HepG2 (cell line): ENCODE data around the gene OST4. TPM values are rescaled to one million over a fixed set of nuclear protein-coding genes. Genes with fewer than 3 reads are reported as not detected.

ENCODE experiments used
- AKAP8 ChIP-seq: sonication (generic); formaldehyde crosslinking; IDR thresholded peaks from 2 replicates; pipeline ENCODE4 v1.5.1; 2020; ENCODE audit warnings: mild to moderate bottlenecking, missing genetic modification reagents
- BCLAF1 ChIP-seq: fragments of 450-650 bp; IDR thresholded peaks from 2 replicates; pipeline ENCODE4 v1.6.1; 2017; ENCODE audit warnings: mild to moderate bottlenecking
- DMTF1 ChIP-seq: sonication (generic); formaldehyde crosslinking; IDR thresholded peaks from 2 replicates; pipeline ENCODE4 v1.4.0; 2020; ENCODE audit warnings: mild to moderate bottlenecking, missing genetic modification reagents
- GZF1 ChIP-seq: sonication (generic); formaldehyde crosslinking; IDR thresholded peaks from 2 replicates; pipeline ENCODE4 v1.5.1; 2020; ENCODE audit warnings: mild to moderate bottlenecking, missing genetic modification reagents
- HMG20B ChIP-seq: conservative IDR thresholded peaks from 2 replicates; pipeline ENCODE4 v1.6.1; 2016; ENCODE audit warnings: missing genetic modification reagents, missing compliant biosample characterization
- HNRNPLL ChIP-seq: fragments of 200-400 bp; formaldehyde crosslinking; IDR thresholded peaks from 2 replicates; pipeline ENCODE4 v1.6.1; 2017; ENCODE audit warnings: mild to moderate bottlenecking, low read depth, low read length; ENCODE audit not compliant: poor library complexity, severe bottlenecking
- HNRNPUL1 ChIP-seq: fragments of 200-400 bp; formaldehyde crosslinking; IDR thresholded peaks from 2 replicates; pipeline ENCODE4 v1.6.1; 2017; ENCODE audit warnings: low read depth, mild to moderate bottlenecking, low read length, moderate library complexity
- IRX3 ChIP-seq: sonication (generic); formaldehyde crosslinking; IDR thresholded peaks from 2 replicates; pipeline ENCODE4 v1.8.1; 2023; ENCODE audit warnings: mild to moderate bottlenecking, low read depth, missing genetic modification reagents, borderline replicate concordance
- KMT2B ChIP-seq: IDR thresholded peaks from 2 replicates; pipeline ENCODE4 v1.6.1; 2016; ENCODE audit warnings: missing genetic modification reagents, missing compliant biosample characterization
- LCORL ChIP-seq, 2 experiments: fragments of 450-650 bp in 1 of 2; sonication (generic) in 1 of 2; formaldehyde crosslinking in 1 of 2; IDR thresholded peaks; 2 replicates each; pipeline versions ENCODE4 v1.5.0 to v1.6.1; 2017 to 2020; ENCODE audit warnings: antibody characterized with exemption in 1 of 2, missing genetic modification reagents in 1 of 2
- MED1 ChIP-seq: sonication (generic); formaldehyde crosslinking; IDR thresholded peaks from 2 replicates; pipeline ENCODE4 v1.4.0; 2020; ENCODE audit warnings: missing genetic modification reagents
- SALL2 ChIP-seq: sonication (generic); formaldehyde crosslinking; IDR thresholded peaks from 2 replicates; pipeline ENCODE4 v1.8.1; 2023; ENCODE audit warnings: mild to moderate bottlenecking, missing genetic modification reagents, inconsistent platforms
- SP4 ChIP-seq: sonication (generic); formaldehyde crosslinking; IDR thresholded peaks from 2 replicates; pipeline ENCODE4 v1.8.1; 2023; ENCODE audit warnings: mild to moderate bottlenecking, missing genetic modification reagents
- ZBTB33 ChIP-seq: sonication (generic); formaldehyde crosslinking; IDR thresholded peaks from 2 replicates; pipeline ENCODE4 v1.4.0; 2020; ENCODE audit warnings: missing genetic modification reagents
- ZBTB49 ChIP-seq: sonication (generic); formaldehyde crosslinking; IDR thresholded peaks from 2 replicates; pipeline ENCODE4 v1.4.0; 2020; ENCODE audit warnings: missing genetic modification reagents, borderline replicate concordance
- ZNF660 ChIP-seq: sonication (generic); formaldehyde crosslinking; IDR thresholded peaks from 2 replicates; pipeline ENCODE4 v1.5.1; 2020; ENCODE audit warnings: mild to moderate bottlenecking, low read depth, missing genetic modification reagents, borderline replicate concordance
- ZNF7 ChIP-seq: IDR thresholded peaks from 2 replicates; pipeline ENCODE4 v1.6.1; 2016; ENCODE audit warnings: missing biosample characterization, missing genetic modification reagents
- ZNF766 ChIP-seq: sonication (generic); formaldehyde crosslinking; IDR thresholded peaks from 2 replicates; pipeline ENCODE4 v1.5.0; 2020; ENCODE audit warnings: missing genetic modification reagents, borderline replicate concordance
- ZZZ3 ChIP-seq: sonication (generic); formaldehyde crosslinking; IDR thresholded peaks from 2 replicates; pipeline ENCODE4 v1.4.0; 2020; ENCODE audit warnings: missing genetic modification reagents, mild to moderate bottlenecking, borderline replicate concordance
- polyA plus RNA-seq, 8 experiments: library from polyadenylated mRNA; depleted of rRNA in 3 of 8; stranded (reverse) in 7 of 8; unstranded in 1 of 8; fragments of >200 nt; fragmentation: Illumina TruSeq in 4 of 8; extraction: Trizol in 4 of 8; gene quantifications; 2 replicates each; pipeline versions ENCODE4 v1.2.1 to v1.2.3, GENCODE V29; 2011 to 2016; ENCODE audit warnings: low read depth in 4 of 8, missing spikeins in 1 of 8, mixed read lengths in 1 of 8; ENCODE audit not compliant: insufficient read depth in 1 of 8
- total RNA-seq, 5 experiments: library from RNA; depleted of rRNA; stranded (reverse); fragments of >200 nt; fragmentation: Illumina TruSeq; extraction: Trizol; gene quantifications; 2 replicates each; pipeline ENCODE4 v1.2.3, GENCODE V29; 2016; ENCODE audit warnings: low read depth in 1 of 5

OST4 gene
- total and polyA plus RNA-seq, 2 of the 13 experiments (the other 11 are each of a cell fraction or from before 2014, with no cell fraction given): 498 to 584 TPM

GRCh38 chr2:27050281-27050995, 21.0 kb downstream of the OST4 start (continued):
- TF ChIP-seq BCLAF1 (no peak), AKAP8 (0 out of 2 replicates have a peak, but pooled peaks have one; percentile 55), ZBTB49 (CRISPR knock-in tag) (peak; percentile 15; the same call in 1 of the 2 replicates), ZNF660 (CRISPR knock-in tag) (no peak), SP4 (peak; percentile 69), HNRNPUL1 (no peak), ZNF766 (CRISPR knock-in tag) (peak; percentile 21), GZF1 (no peak), IRX3 (no peak; the same call in 1 of the 2 replicates), HNRNPLL (peak; percentile 90), ZZZ3 (no peak), SALL2 (CRISPR knock-in tag) (no peak; the same call in 1 of the 2 replicates), HMG20B (peak; percentile 45; the same call in 1 of the 2 replicates), KMT2B (CRISPR knock-in tag) (peak; percentile 94), ZNF7 (0 out of 2 replicates have a peak, but pooled peaks have one; percentile 17), LCORL (IDR thresholded peaks at IDR 0.05) (no peak), LCORL (CRISPR knock-in tag; IDR thresholded peaks at IDR 0.05) (peak; percentile 75; the same call in 1 of the 2 replicates), MED1 (CRISPR knock-in tag) (no peak; the same call in 1 of the 2 replicates), DMTF1 (CRISPR knock-in tag) (no peak), ZBTB33 (CRISPR knock-in tag) (peak; percentile 75; the same call in 1 of the 2 replicates)
